ENCODE results near the gene MSN. TPM values are rescaled to one million over a fixed set of nuclear protein-coding genes. Genes with fewer than 3 reads are reported as not detected.

Gene MSN
- total RNA-seq, 2 donors from 2014 or later: 141 to 188 TPM

DNA sequence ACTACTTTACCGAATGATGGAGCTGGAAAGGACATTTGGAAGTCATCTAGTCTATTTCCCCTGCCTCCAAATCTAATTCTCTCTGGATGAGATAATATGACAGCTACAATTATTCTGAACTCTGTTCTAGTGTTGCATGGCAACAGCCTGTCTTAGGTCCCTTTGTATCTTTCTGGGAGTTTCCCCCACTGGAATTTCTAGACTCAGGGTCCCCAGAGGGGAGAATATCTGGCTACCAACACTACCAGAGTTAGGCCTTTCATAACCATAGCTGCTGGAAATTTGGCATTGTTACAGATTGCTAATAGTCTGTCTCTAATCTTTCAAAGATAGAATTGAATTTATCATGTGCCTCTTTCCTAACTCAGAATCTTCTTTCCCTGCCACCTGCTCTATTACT lies 4.5 kb downstream of the MSN start:
- Histone ChIP-seq H3K27ac (ENCODE audit: low read depth, low read length) (no peak overlapping the region), H3K9ac (ENCODE audit: extremely low read depth, low read length, poor library complexity, severe bottlenecking) (no peak overlapping the region), H3K9me3 (ENCODE audit: control insufficient read depth, low read length) (no peaks in the 10 kb centered on the region), H3K36me3 (ENCODE audit: control insufficient read depth, insufficient read depth, low read length) (peaks cover 30% of the 10 kb centered on the region), H3K27me3 (ENCODE audit: control insufficient read depth, insufficient read depth, low read length, poor library complexity, severe bottlenecking) (no peaks in the 10 kb centered on the region), H3K4me1 (ENCODE audit: control insufficient read depth, insufficient read depth, low read length) (no peaks in the 10 kb centered on the region), H3K4me3 (ENCODE audit: low read length) (no peak overlapping the region)
- peaks cover 16% of the 10 kb centered on the region for H3K4me1 Mint-ChIP-seq
- no CpG with 5 or more reads among the region's 1 CpG for WGBS, 2 experiments (ENCODE audit: insufficient coverage in 1 of 2, insufficient read length in 1 of 2)
- H3K4me3 Mint-ChIP-seq: no peak overlapping the region
- H3K9me3 Mint-ChIP-seq: peaks cover 61% of the 10 kb centered on the region
- no peak for TF ChIP-seq CTCF (conservative IDR thresholded peaks at IDR 0.05)
- no peak overlapping the region for H3K27ac Mint-ChIP-seq
- no peaks in the 10 kb centered on the region for H3K27me3 Mint-ChIP-seq (ENCODE audit: insufficient read depth)
- DNase-seq: no peak
- H3K36me3 Mint-ChIP-seq (ENCODE audit: low read depth): peaks cover 5% of the 10 kb centered on the region

GRCh38 chrX:65673857-65674203 lies 6.4 kb downstream of the MSN start:
- Mint-ChIP-seq H3K27me3 (ENCODE audit: insufficient read depth) (no peaks in the 10 kb centered on the region), H3K9me3 (peaks cover 58% of the 10 kb centered on the region), H3K27ac (no peak overlapping the region), H3K4me1 (peaks cover 16% of the 10 kb centered on the region), H3K4me3 (no peak overlapping the region), H3K36me3 (ENCODE audit: low read depth) (peaks cover 5% of the 10 kb centered on the region)
- peaks cover 30% of the 10 kb centered on the region for H3K36me3 ChIP-seq (ENCODE audit: control insufficient read depth, insufficient read depth, low read length)
- no peaks in the 10 kb centered on the region for H3K4me1 ChIP-seq (ENCODE audit: control insufficient read depth, insufficient read depth, low read length)
- 91% methylated on average over 2 of the region's 2 CpGs; no CpG with 5 or more reads in 1 of the 2 experiments for WGBS, 2 experiments (ENCODE audit: insufficient coverage in 1 of 2, insufficient read length in 1 of 2)
- H3K9ac ChIP-seq (ENCODE audit: extremely low read depth, low read length, poor library complexity, severe bottlenecking): no peak overlapping the region
- DNase-seq: no peak
- H3K27ac ChIP-seq (ENCODE audit: low read depth, low read length): no peak overlapping the region
- no peaks in the 10 kb centered on the region for H3K9me3 ChIP-seq (ENCODE audit: control insufficient read depth, low read length)
- H3K27me3 ChIP-seq (ENCODE audit: control insufficient read depth, insufficient read depth, low read length, poor library complexity, severe bottlenecking): no peaks in the 10 kb centered on the region
- no peak for TF ChIP-seq CTCF (conservative IDR thresholded peaks at IDR 0.05)
- no peak overlapping the region for H3K4me3 ChIP-seq (ENCODE audit: low read length)

DNA sequence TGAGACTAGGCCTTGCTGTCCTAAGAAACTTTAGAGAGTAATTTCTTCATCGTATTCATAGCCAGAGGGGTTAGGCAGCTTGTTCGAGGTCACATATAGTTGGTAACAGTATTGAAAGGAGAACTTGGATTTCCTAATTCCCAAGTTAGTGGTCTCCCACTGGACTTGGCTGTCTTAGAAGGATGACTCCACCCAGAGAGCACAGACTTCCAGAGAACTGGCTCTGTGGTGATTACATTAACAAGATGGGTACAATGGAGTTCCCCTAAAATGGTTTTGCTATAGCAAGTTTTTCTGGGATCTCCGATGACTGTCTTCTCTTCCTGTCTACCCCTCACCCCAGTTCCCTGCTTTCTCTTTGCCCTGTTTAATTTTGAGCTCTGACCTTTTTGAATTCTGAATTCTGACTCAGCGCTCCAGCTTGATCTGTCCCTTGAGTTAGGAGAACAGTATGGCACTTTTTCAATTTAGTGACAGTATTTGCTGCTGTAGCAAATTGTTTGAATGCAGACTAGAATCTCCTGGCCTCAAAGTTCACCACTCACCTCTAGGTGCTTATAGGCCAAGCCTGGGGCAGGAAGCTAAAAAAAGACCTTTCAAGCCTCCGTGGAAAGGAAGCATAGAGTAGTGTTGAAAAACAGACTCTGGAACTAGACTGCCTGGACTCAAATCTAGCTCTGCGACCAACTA lies 6.9 kb downstream of the MSN start:
- Mint-ChIP-seq H3K27me3 (ENCODE audit: insufficient read depth) (no peaks in the 10 kb centered on the region), H3K27ac (no peak overlapping the region), H3K36me3 (ENCODE audit: low read depth) (peaks cover 5% of the 10 kb centered on the region), H3K4me1 (peaks cover 12% of the 10 kb centered on the region), H3K9me3 (peaks cover 53% of the 10 kb centered on the region), H3K4me3 (no peak overlapping the region)
- H3K27me3 ChIP-seq (ENCODE audit: control insufficient read depth, insufficient read depth, low read length, poor library complexity, severe bottlenecking): no peaks in the 10 kb centered on the region
- no peak overlapping the region for H3K9ac ChIP-seq (ENCODE audit: extremely low read depth, low read length, poor library complexity, severe bottlenecking)
- no peak for TF ChIP-seq CTCF (conservative IDR thresholded peaks at IDR 0.05)
- H3K36me3 ChIP-seq (ENCODE audit: control insufficient read depth, insufficient read depth, low read length): peaks cover 30% of the 10 kb centered on the region
- no peak overlapping the region for H3K4me3 ChIP-seq (ENCODE audit: low read length)
- WGBS, 2 experiments (ENCODE audit: insufficient coverage in 1 of 2, insufficient read length in 1 of 2): 98 to 100% methylated on average over 1 to 5 of the region's 6 CpGs
- no peak overlapping the region for H3K27ac ChIP-seq (ENCODE audit: low read depth, low read length)
- H3K9me3 ChIP-seq (ENCODE audit: control insufficient read depth, low read length): no peaks in the 10 kb centered on the region
- no peak for DNase-seq
- H3K4me1 ChIP-seq (ENCODE audit: control insufficient read depth, insufficient read depth, low read length): no peaks in the 10 kb centered on the region
